HG02642 (cell line): ENCODE results near the gene MMP8.
A peak's percentile ranks its signal among the peaks of the same experiment; 100 is the strongest.

Source experiments
- ATAC-seq: cut with Tn5 transposase; IDR thresholded peaks from one replicate; pipeline ENCODE4 v1.9.1; 2021; ENCODE audit warnings: mild to moderate bottlenecking; ENCODE audit not compliant: unreplicated experiment, poor library complexity

Gene MMP8

GRCh38 chr11:102666331-102666957, 58.3 kb downstream of the MMP8 start:
- peak; percentile 60 for ATAC-seq

GRCh38 chr11:102664001-102664752, 60.6 kb downstream of the MMP8 start:
- ATAC-seq, result peak; percentile 71

- no peak for ATAC-seq
Measured at GRCh38 chr11:102662607-102663006, 62.1 kb downstream of the MMP8 start.
